GM12801 (cell line): Measurements from ENCODE around the gene FRZB.

Experiments used
- TF ChIP-seq, protein P1 (sequence below): IDR thresholded peaks from one replicate; pipeline ENCODE4 v1.5.1; 2011; ENCODE audit warnings: control low read depth; ENCODE audit not compliant: insufficient read length; ENCODE audit errors: extremely low read depth

FRZB gene

DNA sequence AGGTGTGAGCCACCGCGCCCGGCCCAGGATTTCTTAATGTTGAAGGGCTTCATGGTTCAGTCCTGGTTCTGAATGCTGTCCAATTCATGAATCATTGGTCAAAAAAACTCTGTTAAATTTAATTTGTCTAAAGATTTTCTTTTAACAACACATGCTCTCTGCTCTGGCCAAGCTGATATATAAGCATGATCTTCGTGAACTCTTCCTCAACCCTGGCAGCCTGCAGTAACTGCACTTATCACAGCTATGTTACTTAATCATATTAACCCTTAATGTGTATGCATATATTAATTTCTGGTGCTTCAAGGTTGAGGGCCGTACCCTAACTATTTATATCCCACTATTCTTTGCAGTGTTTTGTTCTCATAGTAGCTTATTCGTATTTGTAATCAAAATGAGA is 29.4 kb upstream of the FRZB start:
- TF ChIP-seq, protein P1, sequence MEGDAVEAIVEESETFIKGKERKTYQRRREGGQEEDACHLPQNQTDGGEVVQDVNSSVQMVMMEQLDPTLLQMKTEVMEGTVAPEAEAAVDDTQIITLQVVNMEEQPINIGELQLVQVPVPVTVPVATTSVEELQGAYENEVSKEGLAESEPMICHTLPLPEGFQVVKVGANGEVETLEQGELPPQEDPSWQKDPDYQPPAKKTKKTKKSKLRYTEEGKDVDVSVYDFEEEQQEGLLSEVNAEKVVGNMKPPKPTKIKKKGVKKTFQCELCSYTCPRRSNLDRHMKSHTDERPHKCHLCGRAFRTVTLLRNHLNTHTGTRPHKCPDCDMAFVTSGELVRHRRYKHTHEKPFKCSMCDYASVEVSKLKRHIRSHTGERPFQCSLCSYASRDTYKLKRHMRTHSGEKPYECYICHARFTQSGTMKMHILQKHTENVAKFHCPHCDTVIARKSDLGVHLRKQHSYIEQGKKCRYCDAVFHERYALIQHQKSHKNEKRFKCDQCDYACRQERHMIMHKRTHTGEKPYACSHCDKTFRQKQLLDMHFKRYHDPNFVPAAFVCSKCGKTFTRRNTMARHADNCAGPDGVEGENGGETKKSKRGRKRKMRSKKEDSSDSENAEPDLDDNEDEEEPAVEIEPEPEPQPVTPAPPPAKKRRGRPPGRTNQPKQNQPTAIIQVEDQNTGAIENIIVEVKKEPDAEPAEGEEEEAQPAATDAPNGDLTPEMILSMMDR = no peak

DNA sequence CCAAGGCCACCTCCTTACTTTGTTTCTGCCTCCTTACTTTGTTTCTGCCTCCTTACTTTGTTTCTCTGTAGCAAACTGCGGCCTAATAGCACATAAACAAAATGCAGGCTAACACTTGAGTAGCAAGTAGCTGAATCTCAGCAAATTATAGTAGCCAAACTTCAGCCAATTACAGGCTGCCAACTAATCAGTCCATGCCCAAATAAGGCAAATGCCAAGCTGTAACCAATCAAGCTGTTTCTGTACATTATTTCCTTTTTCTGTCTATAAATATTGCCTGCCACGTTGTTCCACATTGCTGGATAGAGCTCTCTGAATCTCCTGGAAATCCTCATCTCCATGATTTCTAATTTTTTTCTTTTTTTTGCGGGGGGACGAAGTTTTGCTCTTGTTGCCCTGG is 28.7 kb upstream of the FRZB start:
- TF ChIP-seq, protein P1 = no peak

DNA sequence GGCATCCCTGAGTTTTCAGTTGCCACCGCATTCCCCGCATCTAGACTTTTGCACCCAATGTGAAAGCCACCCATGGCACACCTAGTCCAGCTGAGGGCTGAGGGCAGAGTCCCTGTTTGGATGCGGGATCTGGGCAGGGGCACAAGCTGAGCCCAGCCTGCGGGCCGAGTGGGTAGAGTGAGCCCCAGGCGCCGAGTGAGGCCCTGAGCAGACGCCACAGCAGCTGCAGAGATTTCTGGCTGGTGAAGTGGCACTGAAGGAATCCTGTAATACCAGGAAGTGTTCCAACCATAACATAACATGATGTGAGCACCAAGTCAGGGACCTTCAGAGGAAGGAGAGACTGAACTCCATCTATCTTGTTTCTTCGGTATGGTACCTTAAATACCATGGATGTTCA is 27.7 kb upstream of the FRZB start:
- TF ChIP-seq, protein P1 = no peak

DNA sequence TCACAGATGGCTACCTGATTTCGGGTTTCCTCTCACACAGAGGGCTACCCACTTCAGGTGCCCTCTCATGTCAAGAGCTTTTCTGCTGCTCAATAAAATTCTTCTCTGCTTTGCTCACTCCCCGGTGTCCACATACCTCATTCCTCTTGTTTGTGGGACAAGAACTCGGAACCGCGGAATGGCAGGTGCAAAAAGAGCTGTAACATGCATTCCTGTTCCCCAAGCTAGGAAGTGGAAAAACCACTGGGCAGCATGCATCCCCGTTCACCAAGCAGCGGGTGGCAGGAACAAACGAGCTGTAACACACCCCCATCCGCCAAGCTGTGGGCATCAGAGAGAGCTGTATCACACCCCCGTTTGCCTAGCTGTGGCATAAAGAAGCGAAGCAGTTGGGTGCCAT is 27.2 kb upstream of the FRZB start:
- TF ChIP-seq, protein P1 = no peak

DNA sequence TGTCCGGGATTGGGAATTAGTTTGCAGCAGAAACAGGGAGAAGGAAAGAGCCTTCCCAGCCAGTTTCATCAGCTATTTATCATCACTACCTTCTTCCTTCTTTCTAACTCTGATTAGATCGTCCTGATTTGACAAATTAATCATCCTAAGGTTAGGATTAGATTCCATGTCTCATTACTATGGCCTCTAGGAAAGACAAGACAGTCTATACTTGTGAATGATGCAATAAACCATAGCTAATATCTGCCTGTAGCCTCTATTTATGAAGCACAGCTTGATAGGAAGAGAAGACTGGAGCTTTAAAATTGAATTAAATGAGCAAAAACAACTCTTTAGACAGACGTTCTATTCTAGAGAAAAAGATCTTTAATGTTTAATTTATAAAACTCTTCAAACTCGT is 25.2 kb upstream of the FRZB start:
- TF ChIP-seq, protein P1 = no peak

DNA sequence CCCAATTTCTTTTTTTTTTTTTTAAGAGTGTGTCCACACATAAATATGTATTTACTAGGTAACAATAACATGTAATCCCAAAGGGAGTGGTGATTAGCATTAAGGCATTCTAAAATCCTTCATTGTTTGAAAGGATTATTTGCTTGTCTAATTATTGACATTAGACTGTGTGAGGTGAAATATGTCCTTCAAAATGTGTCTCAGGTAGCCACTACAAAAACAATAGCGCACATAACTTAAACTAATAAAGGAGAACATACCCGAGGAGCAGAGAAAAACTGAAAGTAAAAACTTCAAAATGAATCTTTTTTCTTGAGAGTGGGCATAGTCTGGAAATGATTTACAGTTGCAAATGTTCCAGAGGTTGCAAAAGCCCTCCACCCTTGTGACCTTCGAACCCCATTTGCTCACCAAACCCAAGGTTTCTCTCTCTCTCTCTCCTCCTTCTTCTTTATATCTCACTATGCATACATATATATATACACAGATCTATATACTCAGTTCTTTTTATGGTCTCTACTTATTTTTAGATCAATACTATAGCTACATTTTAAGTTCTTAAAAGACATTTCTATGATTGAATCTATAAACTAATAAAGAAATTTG is 24.4 kb upstream of the FRZB start:
- TF ChIP-seq, protein P1 = no peak

DNA sequence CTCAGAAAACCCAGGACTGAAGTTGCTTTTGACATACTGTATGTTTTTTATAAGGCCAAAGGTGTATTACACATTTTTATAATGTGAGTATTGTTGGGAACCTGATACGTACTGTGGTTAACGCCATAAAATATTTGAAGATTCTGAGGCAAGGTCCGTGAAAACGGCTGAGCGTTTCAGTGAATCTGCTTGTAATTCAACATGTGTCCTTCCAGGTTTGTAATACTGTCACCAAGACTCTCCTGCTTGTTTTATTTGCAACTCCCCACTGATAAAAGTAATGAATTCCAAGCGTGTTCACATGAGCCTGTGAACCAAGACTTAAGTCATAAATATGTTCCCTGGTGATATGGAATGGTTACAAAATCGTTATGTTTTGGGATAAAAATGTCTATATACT is 23.9 kb upstream of the FRZB start:
- TF ChIP-seq, protein P1 = no peak
